Stimulated activated naive CD4-positive, alpha-beta T cell treated with Interleukin-2 at 50 U/mL for 16 hours (primary cell): ENCODE data around the gene C9.
"Not testable (repeated sequence)": the region's sequence is repeated elsewhere in the genome, so short reads cannot be mapped to it uniquely, and the experiment has no call there.

ENCODE experiments used
- DNase-seq: peaks from one replicate; lab custom pipeline; 2025; lab: John Stamatoyannopoulos, UW

Gene C9

GRCh38 chr5:39371367-39371635, 7.0 kb upstream of the C9 start:
- DNase-seq = no peak

GRCh38 chr5:39370555-39371366, 6.5 kb upstream of the C9 start:
- no peak for DNase-seq

- DNase-seq = no peak
Observed at GRCh38 chr5:39369123-39369815, 5.0 kb upstream of the C9 start.

- DNase-seq = no peak
Observed at GRCh38 chr5:39368116-39368515, 3.8 kb upstream of the C9 start.

- no peak for DNase-seq
Observed at GRCh38 chr5:39367711-39368110, 3.4 kb upstream of the C9 start.

GRCh38 chr5:39363217-39363616, 1.1 kb downstream of the C9 start:
- no peak for DNase-seq

GRCh38 chr5:39362646-39363045, 1.6 kb downstream of the C9 start:
- DNase-seq = no peak

GRCh38 chr5:39361306-39361705, 3.0 kb downstream of the C9 start:
- no peak for DNase-seq

GRCh38 chr5:39360471-39361111, 3.7 kb downstream of the C9 start:
- DNase-seq = no peak

- DNase-seq = no peak
Observed at GRCh38 chr5:39356263-39356662, 8.0 kb downstream of the C9 start.

- no peak for DNase-seq
Observed at GRCh38 chr5:39355324-39355723, 9.0 kb downstream of the C9 start.

GRCh38 chr5:39353717-39354399, 10.4 kb downstream of the C9 start:
- no peak for DNase-seq

- no peak for DNase-seq
Observed at GRCh38 chr5:39352951-39353350, 11.3 kb downstream of the C9 start.

GRCh38 chr5:39352170-39352569, 12.1 kb downstream of the C9 start:
- no peak for DNase-seq

- DNase-seq = no peak
Observed at GRCh38 chr5:39349484-39349883, 14.8 kb downstream of the C9 start.

- no peak for DNase-seq
Observed at GRCh38 chr5:39342460-39342859, 21.8 kb downstream of the C9 start.

- no peak for DNase-seq
Observed at GRCh38 chr5:39341896-39342295, 22.4 kb downstream of the C9 start.

- no peak for DNase-seq
Observed at GRCh38 chr5:39340506-39340905, 23.8 kb downstream of the C9 start.

- DNase-seq = no peak
Observed at GRCh38 chr5:39337252-39337915, 26.9 kb downstream of the C9 start.

GRCh38 chr5:39334296-39334695, 30.0 kb downstream of the C9 start:
- DNase-seq = not testable (repeated sequence)

- DNase-seq = no peak
Observed at GRCh38 chr5:39333104-39333503, 31.2 kb downstream of the C9 start.

GRCh38 chr5:39331861-39332381, 32.4 kb downstream of the C9 start:
- DNase-seq = no peak
